ENCODE measurements around the gene NEUROD2. TPM values are rescaled to one million over a fixed set of nuclear protein-coding genes. Genes with fewer than 3 reads are reported as not detected.

Gene NEUROD2
- total and polyA plus RNA-seq, 4 donors = not detected

DNA sequence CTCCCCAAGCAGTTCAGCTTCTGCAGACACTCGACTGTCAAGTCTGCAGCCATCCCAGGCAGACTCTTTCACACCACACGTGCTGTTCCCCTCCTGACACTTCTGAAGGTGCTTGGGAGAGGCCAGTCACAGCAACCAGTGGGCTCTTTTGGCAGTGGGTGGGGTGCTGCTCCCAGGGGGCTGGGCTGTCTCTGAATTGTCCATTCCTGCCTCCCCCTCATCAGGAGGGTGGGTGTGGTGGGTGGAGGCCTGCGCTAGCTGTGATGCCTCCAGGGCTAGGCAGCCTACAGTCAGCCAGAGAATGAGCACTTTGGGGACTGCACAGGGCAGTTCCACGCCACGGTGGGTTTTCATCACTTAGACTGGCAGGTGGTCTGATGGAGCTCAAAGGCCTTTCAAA, 39.5 kb upstream of the NEUROD2 start:
- H3K9me3 ChIP-seq (ENCODE audit: control insufficient read depth in 4 of 4, low read length in 3 of 4) = no peaks in the 10 kb centered on the region
- H3K4me3 ChIP-seq (ENCODE audit: low read depth in 1 of 3, low read length in 3 of 3) = no peak overlapping the region
- H3K36me3 ChIP-seq (ENCODE audit: control insufficient read depth in 4 of 4, insufficient read depth in 3 of 4, low read depth in 1 of 4, low read length in 3 of 4) = no peaks in the 10 kb centered on the region
- H3K27me3 ChIP-seq (ENCODE audit: control insufficient read depth in 4 of 4, insufficient read depth in 4 of 4, low read length in 3 of 4) = no peaks in the 10 kb centered on the region
- 92% methylated on average over 5 of the region's 5 CpGs for WGBS
- no peak overlapping the region for H3K9ac ChIP-seq (ENCODE audit: low read depth in 1 of 2, low read length in 2 of 2)
- TF ChIP-seq, protein P1, sequence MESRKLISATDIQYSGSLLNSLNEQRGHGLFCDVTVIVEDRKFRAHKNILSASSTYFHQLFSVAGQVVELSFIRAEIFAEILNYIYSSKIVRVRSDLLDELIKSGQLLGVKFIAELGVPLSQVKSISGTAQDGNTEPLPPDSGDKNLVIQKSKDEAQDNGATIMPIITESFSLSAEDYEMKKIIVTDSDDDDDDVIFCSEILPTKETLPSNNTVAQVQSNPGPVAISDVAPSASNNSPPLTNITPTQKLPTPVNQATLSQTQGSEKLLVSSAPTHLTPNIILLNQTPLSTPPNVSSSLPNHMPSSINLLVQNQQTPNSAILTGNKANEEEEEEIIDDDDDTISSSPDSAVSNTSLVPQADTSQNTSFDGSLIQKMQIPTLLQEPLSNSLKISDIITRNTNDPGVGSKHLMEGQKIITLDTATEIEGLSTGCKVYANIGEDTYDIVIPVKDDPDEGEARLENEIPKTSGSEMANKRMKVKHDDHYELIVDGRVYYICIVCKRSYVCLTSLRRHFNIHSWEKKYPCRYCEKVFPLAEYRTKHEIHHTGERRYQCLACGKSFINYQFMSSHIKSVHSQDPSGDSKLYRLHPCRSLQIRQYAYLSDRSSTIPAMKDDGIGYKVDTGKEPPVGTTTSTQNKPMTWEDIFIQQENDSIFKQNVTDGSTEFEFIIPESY (IDR thresholded peaks at IDR 0.05) = no peak
- TF ChIP-seq TAF1 (conservative IDR thresholded peaks at IDR 0.05) (no peak), HNF4A (conservative IDR thresholded peaks at IDR 0.05) (no peak), SP1 (IDR thresholded peaks at IDR 0.05) (no peak), GABPA (IDR thresholded peaks at IDR 0.05 in 1 of 2, conservative IDR thresholded peaks at IDR 0.05 in 1 of 2) (no peak), FOXA2 (IDR thresholded peaks at IDR 0.05) (no peak), FOXA1 (IDR thresholded peaks at IDR 0.05) (no peak), MAX (IDR thresholded peaks at IDR 0.05) (no peak), HNF4G (IDR thresholded peaks at IDR 0.05) (no peak), YY1 (IDR thresholded peaks at IDR 0.05) (no peak), RAD21 (IDR thresholded peaks at IDR 0.05) (no peak), JUND (IDR thresholded peaks at IDR 0.05) (no peak), EGR1 (IDR thresholded peaks at IDR 0.05; ENCODE audit: low read depth in 2 of 2) (no peak)
- TF ChIP-seq, protein P2, sequence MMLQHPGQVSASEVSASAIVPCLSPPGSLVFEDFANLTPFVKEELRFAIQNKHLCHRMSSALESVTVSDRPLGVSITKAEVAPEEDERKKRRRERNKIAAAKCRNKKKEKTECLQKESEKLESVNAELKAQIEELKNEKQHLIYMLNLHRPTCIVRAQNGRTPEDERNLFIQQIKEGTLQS (IDR thresholded peaks at IDR 0.05) = no peak
- TF ChIP-seq, protein P3, sequence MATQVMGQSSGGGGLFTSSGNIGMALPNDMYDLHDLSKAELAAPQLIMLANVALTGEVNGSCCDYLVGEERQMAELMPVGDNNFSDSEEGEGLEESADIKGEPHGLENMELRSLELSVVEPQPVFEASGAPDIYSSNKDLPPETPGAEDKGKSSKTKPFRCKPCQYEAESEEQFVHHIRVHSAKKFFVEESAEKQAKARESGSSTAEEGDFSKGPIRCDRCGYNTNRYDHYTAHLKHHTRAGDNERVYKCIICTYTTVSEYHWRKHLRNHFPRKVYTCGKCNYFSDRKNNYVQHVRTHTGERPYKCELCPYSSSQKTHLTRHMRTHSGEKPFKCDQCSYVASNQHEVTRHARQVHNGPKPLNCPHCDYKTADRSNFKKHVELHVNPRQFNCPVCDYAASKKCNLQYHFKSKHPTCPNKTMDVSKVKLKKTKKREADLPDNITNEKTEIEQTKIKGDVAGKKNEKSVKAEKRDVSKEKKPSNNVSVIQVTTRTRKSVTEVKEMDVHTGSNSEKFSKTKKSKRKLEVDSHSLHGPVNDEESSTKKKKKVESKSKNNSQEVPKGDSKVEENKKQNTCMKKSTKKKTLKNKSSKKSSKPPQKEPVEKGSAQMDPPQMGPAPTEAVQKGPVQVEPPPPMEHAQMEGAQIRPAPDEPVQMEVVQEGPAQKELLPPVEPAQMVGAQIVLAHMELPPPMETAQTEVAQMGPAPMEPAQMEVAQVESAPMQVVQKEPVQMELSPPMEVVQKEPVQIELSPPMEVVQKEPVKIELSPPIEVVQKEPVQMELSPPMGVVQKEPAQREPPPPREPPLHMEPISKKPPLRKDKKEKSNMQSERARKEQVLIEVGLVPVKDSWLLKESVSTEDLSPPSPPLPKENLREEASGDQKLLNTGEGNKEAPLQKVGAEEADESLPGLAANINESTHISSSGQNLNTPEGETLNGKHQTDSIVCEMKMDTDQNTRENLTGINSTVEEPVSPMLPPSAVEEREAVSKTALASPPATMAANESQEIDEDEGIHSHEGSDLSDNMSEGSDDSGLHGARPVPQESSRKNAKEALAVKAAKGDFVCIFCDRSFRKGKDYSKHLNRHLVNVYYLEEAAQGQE (IDR thresholded peaks at IDR 0.05) = no peak
- TF ChIP-seq, protein P4, sequence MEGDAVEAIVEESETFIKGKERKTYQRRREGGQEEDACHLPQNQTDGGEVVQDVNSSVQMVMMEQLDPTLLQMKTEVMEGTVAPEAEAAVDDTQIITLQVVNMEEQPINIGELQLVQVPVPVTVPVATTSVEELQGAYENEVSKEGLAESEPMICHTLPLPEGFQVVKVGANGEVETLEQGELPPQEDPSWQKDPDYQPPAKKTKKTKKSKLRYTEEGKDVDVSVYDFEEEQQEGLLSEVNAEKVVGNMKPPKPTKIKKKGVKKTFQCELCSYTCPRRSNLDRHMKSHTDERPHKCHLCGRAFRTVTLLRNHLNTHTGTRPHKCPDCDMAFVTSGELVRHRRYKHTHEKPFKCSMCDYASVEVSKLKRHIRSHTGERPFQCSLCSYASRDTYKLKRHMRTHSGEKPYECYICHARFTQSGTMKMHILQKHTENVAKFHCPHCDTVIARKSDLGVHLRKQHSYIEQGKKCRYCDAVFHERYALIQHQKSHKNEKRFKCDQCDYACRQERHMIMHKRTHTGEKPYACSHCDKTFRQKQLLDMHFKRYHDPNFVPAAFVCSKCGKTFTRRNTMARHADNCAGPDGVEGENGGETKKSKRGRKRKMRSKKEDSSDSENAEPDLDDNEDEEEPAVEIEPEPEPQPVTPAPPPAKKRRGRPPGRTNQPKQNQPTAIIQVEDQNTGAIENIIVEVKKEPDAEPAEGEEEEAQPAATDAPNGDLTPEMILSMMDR (IDR thresholded peaks at IDR 0.05; ENCODE audit: low read depth, low read length, missing input control) = no peak
- H3K4me1 ChIP-seq (ENCODE audit: control insufficient read depth in 4 of 4, insufficient read depth in 4 of 4, low read length in 3 of 4) = peaks cover 0 to 5% (median 2%) of the 10 kb centered on the region in 4 donors
- H3K27ac ChIP-seq (ENCODE audit: low read depth in 1 of 2, low read length in 2 of 2) = no peak overlapping the region
- no peak for DNase-seq (ENCODE audit: low spot score)

GRCh38 chr17:39643271-39643670, 35.6 kb upstream of the NEUROD2 start:
- DNase-seq (ENCODE audit: low spot score) = no peak
- Histone ChIP-seq H3K36me3 (ENCODE audit: control insufficient read depth in 4 of 4, insufficient read depth in 3 of 4, low read depth in 1 of 4, low read length in 3 of 4) (no peaks in the 10 kb centered on the region), H3K4me3 (ENCODE audit: low read depth in 1 of 3, low read length in 3 of 3) (no peak overlapping the region), H3K9ac (ENCODE audit: low read depth in 1 of 2, low read length in 2 of 2) (no peak overlapping the region), H3K4me1 (ENCODE audit: control insufficient read depth in 4 of 4, insufficient read depth in 4 of 4, low read length in 3 of 4) (peaks cover 0 to 27% (median 19%) of the 10 kb centered on the region in 4 donors), H3K27me3 (ENCODE audit: control insufficient read depth in 4 of 4, insufficient read depth in 4 of 4, low read length in 3 of 4) (no peaks in the 10 kb centered on the region), H3K27ac (ENCODE audit: low read depth in 1 of 2, low read length in 2 of 2) (no peak overlapping the region), H3K9me3 (ENCODE audit: control insufficient read depth in 4 of 4, low read length in 3 of 4) (no peaks in the 10 kb centered on the region)
- WGBS = 87% methylated on average over 4 of the region's 4 CpGs
- no peak for TF ChIP-seq GABPA (IDR thresholded peaks at IDR 0.05 in 1 of 2, conservative IDR thresholded peaks at IDR 0.05 in 1 of 2)
- no peak for TF ChIP-seq FOXA2 (IDR thresholded peaks at IDR 0.05)
- TF ChIP-seq RXRA (IDR thresholded peaks at IDR 0.05) = no peak
- TF ChIP-seq HNF4A (conservative IDR thresholded peaks at IDR 0.05) = no peak
- TF ChIP-seq TAF1 (conservative IDR thresholded peaks at IDR 0.05) = no peak
- TF ChIP-seq JUND (IDR thresholded peaks at IDR 0.05) = no peak
- no peak for TF ChIP-seq EGR1 (IDR thresholded peaks at IDR 0.05; ENCODE audit: low read depth in 2 of 2)
- TF ChIP-seq MAX (IDR thresholded peaks at IDR 0.05) = no peak
- TF ChIP-seq, protein P3 (IDR thresholded peaks at IDR 0.05) = no peak
- no peak for TF ChIP-seq YY1 (IDR thresholded peaks at IDR 0.05)
- no peak for TF ChIP-seq RAD21 (IDR thresholded peaks at IDR 0.05)
- TF ChIP-seq HNF4G (IDR thresholded peaks at IDR 0.05) = no peak
- TF ChIP-seq, protein P1 (IDR thresholded peaks at IDR 0.05) = no peak
- TF ChIP-seq SP1 (IDR thresholded peaks at IDR 0.05) = no peak
- no peak for TF ChIP-seq FOXA1 (IDR thresholded peaks at IDR 0.05)

All from liver (tissue), 9 donors.